ENCODE measurements around the gene HTR2A.

GRCh38 chr13:46925486-46925885 lies 28.6 kb upstream of the HTR2A start:
- TF ChIP-seq CTCF (IDR thresholded peaks at IDR 0.05; ENCODE audit: insufficient read depth, low read depth, low read length) (no peak), EZH2 (IDR thresholded peaks at IDR 0.05; ENCODE audit: insufficient read depth, low read length) (no peak)
